ENCODE results near the gene ZDHHC11.
"Not testable (repeated sequence)": the region's sequence is repeated elsewhere in the genome, so short reads cannot be mapped to it uniquely, and the experiment has no call there.

The ZDHHC11 gene

GRCh38 chr5:798505-799138, 52.2 kb downstream of the ZDHHC11 start:
- not testable (repeated sequence) for DNase-seq

GRCh38 chr5:797986-798385, 52.8 kb downstream of the ZDHHC11 start:
- not testable (repeated sequence) for DNase-seq

GRCh38 chr5:795873-796272, 54.9 kb downstream of the ZDHHC11 start:
- not testable (repeated sequence) for DNase-seq

- not testable (repeated sequence) for DNase-seq
These were observed 55.8 kb downstream of the ZDHHC11 start for GRCh38 chr5:794948-795347.

- not testable (repeated sequence) for DNase-seq
These were observed 62.1 kb downstream of the ZDHHC11 start for GRCh38 chr5:788703-789102.

GRCh38 chr5:787857-788233, 62.9 kb downstream of the ZDHHC11 start:
- DNase-seq: not testable (repeated sequence)

GRCh38 chr5:787224-787856, 63.4 kb downstream of the ZDHHC11 start:
- DNase-seq: not testable (repeated sequence)

GRCh38 chr5:785181-785705, 65.5 kb downstream of the ZDHHC11 start:
- not testable (repeated sequence) for DNase-seq

- DNase-seq: peak; percentile 90
These were observed 66.2 kb downstream of the ZDHHC11 start, which contains the start of gene ZDHHC11B for GRCh38 chr5:784428-785177. ZDHHC11B (minus strand) TSS chr5:784729; CDS start chr5:766919, 17,810 bp downstream.

- DNase-seq: not testable (repeated sequence)
These were observed 66.8 kb downstream of the ZDHHC11 start for GRCh38 chr5:783881-784427.

GRCh38 chr5:783049-783802, 67.6 kb downstream of the ZDHHC11 start:
- not testable (repeated sequence) for DNase-seq

GRCh38 chr5:782356-782755, 68.4 kb downstream of the ZDHHC11 start:
- not testable (repeated sequence) for DNase-seq

- DNase-seq: not testable (repeated sequence)
These were observed 70.2 kb downstream of the ZDHHC11 start for GRCh38 chr5:780571-780970.

- DNase-seq: not testable (repeated sequence)
These were observed 71.8 kb downstream of the ZDHHC11 start for GRCh38 chr5:778967-779366.

- not testable (repeated sequence) for DNase-seq
These were observed 72.4 kb downstream of the ZDHHC11 start for GRCh38 chr5:778421-778820.

- DNase-seq: no peak
These were observed 73.0 kb downstream of the ZDHHC11 start for GRCh38 chr5:777756-778161.

GRCh38 chr5:776862-777711, 73.7 kb downstream of the ZDHHC11 start:
- DNase-seq: no peak

GRCh38 chr5:775961-776861, 74.6 kb downstream of the ZDHHC11 start:
- DNase-seq: no peak

- DNase-seq: not testable (repeated sequence)
These were observed 75.2 kb downstream of the ZDHHC11 start for GRCh38 chr5:775595-775960.

GRCh38 chr5:774854-775505, 75.8 kb downstream of the ZDHHC11 start:
- DNase-seq: not testable (repeated sequence)
